GM18507 (cell line): ENCODE results near the gene SLC39A11.

Source experiments
- DNase-seq: peaks from one replicate; pipeline ENCODE4 v3.0.0; 2011; ENCODE audit warnings: low read depth; ENCODE audit not compliant: insufficient read length; ENCODE audit errors: extremely low spot score
- FAIRE-seq: peaks from 2 replicates; lab custom pipeline; 2011; peaks lifted over from hg19 to GRCh38; lab: Jason Lieb, UNC

Gene SLC39A11

DNA sequence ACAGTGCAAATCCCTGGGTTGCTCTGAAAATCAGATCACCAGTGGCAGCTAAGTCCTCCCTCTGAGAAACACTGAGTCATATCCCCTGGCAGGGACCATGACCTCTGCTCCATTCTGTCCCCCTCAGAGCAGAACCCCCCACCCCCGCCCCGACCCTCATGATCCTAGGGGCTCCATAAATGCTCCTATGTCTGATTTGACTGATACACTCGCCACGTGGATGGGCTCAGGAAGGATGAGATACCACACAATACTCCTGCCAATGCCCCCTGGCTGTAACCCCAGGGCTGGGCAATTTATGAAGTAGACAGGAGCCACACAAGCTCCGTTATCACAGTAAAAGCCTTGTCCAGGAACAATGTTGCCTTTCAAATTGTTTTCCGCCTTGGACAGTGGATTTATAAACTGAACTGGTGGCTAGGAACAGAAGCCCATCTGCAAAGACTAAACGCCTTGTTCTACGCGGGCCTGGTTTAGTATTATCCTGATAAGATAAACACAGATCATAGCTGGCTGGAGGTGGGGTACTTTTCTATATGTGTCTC is 394.8 kb downstream of the SLC39A11 start:
- FAIRE-seq (no peak), DNase-seq (no peak)

DNA sequence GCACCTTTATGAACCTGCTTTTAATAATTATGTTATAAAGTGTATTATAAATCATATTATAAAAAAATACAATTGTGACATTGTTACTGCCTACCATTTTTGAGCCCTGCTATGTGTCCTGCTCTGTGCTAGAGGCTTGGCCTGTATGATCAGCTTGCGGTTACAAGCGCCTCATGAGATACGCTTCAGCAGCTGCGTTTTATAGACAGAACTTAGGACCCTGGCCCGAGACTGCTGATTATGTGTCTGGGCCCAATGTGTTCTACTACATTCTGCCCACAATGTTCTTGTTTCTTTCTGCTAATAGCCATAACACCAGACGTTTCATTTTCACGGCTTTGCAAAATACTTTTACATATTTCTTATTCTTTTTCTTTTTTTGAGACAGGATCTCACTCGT is 395.8 kb downstream of the SLC39A11 start:
- FAIRE-seq (no peak), DNase-seq (no peak)

DNA sequence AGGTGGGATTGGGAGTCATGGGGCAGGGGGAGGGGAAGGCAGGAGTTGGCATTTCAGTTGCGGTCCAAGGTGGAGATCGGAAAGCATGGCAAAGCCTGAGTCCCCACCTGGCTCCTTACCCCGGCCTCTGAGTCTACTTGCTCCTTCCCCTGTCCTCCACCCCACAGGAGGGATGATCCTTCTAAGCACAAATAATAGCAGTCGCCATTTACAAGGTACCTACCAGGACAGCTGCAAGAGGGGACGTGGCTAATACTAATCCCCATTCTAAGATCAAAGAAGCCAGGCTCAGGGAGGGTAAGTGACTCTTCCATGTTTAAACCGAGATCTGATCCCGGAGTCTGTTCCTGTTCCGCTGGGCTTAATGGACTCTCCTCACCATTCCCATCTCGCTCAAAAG is 396.3 kb downstream of the SLC39A11 start:
- FAIRE-seq (no peak), DNase-seq (no peak)

DNA sequence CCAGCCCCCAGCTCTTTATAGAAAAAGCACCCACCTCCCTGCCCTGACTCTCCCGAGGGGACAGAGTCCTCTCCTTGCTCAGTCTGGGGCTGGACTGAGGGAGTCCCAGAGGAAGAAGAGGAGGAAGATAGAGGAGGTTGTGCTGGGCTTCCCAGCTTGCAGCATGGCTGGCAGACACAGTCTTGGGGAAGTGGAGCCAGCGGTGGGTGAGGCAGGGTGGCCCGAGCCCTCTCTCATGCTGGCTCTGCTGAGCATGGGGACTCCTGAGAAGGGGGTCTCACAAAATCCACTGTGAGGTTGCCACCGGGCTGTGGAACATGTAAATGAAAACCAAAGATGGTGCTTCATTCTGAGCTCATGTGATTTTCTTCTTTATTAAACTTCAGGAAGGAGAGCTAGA is 398.5 kb downstream of the SLC39A11 start:
- no peak for FAIRE-seq
- DNase-seq: no peak

DNA sequence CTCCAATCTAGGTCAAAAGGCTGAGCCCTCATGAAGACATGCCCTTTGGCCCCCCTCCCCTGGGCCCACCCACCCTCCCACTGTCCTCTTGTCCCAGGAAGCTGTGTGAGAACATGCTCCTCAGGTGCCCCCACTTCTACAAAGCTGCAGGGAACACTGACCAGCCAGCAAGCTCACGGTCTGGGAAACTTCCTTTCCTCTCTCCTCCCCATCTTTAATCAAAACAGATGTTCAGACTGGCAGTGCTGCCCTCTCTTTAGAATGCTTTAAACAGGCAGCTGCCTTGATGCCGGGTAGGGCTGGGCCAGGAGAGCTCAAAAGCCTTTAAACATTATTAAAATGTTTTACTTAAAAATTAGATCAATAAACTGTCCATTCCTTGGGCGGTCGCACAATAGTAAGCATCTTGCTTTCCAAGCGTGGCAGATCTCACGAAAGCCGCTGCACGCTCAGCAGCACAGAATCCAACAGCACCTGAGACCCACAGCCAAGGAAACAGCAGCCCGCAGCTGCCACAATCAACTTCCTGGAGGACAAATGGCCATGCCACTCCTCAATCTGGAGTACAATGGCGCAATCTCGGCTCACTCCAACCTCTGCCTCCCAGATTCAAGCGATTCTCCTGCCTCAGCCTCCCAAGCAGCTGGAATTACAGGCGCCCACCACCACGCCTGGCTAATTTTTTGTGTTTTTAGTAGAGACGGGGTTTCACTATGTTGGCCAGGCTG is 399.2 kb downstream of the SLC39A11 start:
- no peak for FAIRE-seq

DNA sequence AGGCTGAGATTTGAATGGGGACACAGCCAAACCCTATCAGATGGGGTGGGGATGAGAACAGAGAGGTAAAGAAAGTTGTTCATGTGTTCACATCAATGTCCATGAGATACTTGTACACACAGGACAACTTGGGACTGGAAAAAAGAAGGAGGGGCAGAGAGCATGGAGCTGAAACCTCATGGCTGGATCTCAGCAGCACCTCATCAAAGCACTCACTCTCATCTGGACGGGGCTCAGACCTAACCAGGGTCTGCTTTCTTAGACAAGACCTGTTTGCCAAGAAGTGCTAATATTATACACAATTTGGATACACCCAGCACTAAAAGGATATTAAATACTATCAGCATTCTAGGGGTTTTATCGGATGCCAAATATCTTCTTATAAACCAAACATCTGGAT is 399.8 kb downstream of the SLC39A11 start:
- DNase-seq: no peak
- no peak for FAIRE-seq

More for the DNA sequence above, 399.2 kb downstream of the SLC39A11 start:
- no peak for DNase-seq

DNA sequence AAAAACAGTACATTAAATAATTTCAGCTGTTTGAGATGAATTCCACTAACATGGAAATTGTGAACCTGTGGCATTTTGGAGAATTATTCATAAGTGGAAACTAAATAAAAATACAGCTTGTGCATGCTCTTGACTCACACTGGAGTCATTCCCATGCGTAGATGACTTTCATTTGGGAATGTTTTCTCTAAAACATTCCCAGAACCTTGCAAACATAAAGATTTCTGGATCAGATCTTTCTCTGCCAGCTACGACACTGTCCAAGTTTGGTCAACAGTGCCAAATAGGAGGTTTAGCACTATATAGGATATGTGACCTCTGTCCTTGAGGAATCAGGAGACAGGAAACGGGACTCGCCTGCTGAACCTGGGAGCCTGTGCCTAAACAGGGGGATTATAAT is 400.9 kb downstream of the SLC39A11 start:
- no peak for FAIRE-seq
- no peak for DNase-seq

DNA sequence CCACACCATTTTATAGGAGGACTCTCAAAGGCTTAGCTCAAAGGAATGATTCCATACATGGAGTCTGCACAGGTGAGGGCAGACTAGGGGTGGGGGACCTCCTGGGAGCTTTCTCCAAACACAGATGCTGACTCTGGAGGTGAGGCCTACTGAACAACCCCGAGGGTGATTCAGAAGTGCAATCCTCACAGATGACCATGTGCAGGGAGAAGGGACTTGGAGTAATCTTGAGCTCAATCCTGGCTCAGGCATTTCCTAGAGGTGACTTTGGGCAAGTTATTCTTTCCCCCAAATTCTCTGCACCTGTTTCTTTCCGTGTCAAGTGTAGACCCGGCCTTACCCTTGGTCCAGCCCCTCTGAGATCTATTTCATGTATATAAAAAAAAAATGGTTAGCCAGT is 401.5 kb downstream of the SLC39A11 start:
- DNase-seq (no peak), FAIRE-seq (no peak)

DNA sequence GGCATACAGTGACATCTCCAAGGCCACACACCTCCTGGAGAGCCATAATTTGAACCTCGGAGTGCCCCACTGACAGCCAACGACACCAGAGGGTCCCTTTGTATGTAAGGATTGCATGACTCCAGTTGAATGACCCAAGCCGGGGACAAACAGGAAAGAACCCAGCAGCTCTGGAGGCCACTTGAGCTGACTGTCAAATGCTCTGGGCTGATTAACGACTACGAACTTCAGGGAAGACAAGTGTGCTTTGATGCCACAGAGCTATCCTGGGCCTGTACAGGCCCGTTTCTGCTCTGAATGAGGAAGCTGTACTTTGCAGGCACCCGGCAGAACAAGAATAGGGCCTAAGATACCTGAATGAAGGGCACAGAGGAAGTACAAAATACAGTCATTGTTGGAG is 404.6 kb downstream of the SLC39A11 start:
- DNase-seq (no peak), FAIRE-seq (no peak)

DNA sequence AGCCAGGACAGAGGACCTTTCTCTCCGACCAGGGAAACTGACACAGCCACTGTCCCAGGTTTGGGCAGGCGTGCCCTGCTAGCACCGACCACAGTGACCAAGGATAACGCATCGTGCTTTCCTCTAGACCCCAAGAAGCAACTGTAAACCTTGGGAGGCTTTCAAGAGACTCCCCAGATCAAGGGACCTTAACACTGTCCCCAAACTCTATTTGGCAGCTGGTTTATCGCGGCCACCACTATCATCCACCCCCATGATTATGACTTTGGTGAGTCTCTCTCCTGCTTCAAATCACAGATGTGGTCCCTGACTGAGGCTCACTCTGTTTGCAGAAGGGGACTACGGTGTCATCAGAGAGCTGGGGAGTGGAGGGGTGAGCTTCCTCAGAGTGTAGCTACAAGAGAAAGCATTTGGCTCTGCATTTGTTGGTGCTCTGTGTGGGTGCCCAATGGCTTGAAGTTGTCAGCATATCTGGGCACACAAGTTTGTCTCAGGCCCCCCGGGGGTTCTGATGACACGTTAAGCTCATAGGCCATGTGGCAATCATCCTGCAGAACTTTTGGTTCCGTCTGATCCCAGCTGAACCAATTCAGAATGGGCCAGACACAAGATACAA is 408.0 kb downstream of the SLC39A11 start:
- FAIRE-seq: no peak
- no peak for DNase-seq

DNA sequence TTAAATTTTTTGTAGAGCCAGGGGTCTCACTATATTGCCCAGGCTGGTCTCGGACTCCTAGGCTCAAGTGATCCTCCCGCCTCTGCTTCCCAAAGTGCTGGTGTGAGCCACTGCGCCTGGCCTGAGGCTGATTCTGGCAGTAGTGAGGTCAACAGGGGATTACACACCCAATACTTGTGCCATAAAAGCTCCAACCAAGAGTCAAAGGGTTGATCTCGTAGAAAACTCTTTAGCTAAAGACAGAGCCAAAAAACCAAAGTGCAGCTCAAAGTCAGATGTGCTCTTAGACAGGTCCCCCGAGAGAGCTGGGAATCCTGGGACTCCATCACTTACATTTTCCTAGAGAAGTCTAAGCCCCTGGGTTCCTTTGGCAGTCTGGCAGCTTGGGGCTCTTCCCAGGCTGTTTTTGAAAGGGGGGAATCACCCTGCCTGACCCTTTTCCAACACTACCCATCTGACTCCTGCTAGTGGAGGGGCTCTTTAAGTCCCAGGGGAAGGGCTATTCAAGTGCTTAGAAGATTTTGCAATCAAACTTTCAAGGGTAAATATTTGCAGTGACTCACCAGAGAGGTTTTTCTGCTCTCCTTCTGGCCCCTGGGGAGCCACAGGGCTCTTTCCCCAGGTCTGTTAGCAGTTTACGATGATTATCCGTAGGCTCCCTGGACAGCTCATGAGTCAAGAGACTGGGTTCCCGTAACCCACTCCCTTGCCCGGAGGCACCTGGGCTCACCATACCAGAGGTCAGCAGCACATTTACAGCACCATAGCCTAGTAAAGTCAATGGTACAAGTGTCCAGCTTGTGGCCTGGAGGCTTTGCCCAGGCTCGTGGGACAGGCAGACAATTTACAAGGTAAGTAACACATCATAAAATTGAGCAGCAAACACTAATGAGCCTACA is 408.7 kb downstream of the SLC39A11 start:
- no peak for FAIRE-seq
- no peak for DNase-seq

DNA sequence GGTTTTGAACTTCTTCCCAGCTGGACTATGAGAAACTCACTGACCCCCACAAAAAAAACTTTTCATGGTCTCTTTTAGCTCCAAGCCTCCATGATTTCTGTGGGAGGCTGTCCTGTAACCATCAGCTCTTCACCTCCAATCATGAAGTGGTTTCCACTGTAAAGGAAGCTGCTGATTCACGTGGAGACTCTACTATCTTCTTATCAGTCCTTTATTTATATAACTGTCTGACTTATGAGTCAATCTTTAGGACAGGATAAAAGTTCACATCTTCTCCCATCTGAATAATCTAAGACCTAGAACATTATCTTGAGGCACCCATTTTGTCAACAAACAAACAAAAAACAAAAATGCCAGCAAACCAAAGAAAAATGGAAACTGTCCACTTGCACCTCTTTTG is 409.9 kb downstream of the SLC39A11 start:
- FAIRE-seq (no peak), DNase-seq (no peak)

DNA sequence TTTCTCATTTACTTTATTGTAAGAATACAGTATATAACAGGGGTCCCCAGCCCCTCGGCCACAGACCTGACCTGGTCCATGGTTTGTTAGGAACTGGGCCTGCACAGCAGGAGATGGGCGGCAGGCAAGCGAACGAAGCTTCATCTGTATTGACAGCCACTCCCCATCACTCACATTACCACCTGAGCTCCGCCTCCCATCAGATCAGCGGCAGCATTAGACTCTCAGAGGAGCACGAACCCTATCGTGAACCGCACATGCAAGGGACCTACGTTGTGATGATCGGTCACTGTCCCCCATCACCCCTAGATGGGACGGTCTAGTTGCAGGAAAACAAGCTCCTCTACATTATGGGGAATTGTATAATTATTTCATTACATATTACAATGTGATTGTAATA is 410.6 kb downstream of the SLC39A11 start:
- DNase-seq (no peak), FAIRE-seq (no peak)

DNA sequence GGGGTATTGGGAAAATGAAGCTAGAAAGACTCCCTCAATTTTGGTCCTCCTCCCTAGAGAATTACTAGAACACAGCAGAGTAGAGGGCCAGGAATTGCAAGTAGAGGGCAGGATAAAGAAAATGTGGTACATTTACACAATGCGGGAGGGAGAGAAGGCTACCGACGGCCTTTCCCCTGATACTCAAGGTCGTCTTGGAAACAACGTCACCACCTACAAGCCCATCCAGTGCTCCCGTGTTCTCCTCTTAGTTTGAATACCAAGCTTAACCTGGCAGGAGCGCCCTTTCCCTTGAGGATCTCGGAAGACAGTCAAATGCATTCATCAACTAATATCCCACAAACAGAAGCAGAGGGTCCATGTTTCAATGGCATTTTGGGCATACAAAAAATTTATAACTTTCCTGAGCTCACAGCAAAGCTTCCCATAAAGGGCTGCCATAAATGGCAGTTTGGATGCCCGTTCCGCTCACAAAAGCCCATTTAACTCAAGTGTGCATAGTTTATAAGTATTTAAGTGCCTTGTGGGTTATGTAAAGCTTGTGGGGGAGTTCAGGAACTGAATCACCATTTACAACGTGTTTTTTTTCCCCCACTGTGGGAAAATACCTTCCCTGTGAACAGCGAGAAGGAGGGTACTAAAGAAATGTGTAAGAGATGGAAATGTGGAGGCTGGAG is 414.6 kb downstream of the SLC39A11 start:
- FAIRE-seq (no peak), DNase-seq (no peak)

DNA sequence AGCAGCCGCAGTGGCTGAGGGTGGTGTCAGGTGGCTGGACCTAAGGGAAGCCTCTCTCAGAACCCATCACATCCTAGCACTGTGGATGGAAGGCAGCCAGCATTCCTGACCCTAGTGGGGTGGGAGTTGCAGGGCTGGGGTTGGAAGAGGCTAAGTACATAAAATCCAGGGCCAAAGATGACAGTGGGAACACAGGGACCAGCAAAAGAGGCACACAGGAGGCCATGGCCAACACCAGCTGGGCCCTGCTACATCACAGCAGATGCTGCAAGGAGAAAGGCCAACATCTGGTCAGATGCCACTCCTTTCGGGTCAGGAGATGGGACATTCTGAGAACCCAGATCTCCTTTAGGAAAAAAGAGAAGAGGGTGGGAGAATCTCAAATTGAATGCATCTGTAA is 415.4 kb downstream of the SLC39A11 start:
- FAIRE-seq (no peak), DNase-seq (no peak)

DNA sequence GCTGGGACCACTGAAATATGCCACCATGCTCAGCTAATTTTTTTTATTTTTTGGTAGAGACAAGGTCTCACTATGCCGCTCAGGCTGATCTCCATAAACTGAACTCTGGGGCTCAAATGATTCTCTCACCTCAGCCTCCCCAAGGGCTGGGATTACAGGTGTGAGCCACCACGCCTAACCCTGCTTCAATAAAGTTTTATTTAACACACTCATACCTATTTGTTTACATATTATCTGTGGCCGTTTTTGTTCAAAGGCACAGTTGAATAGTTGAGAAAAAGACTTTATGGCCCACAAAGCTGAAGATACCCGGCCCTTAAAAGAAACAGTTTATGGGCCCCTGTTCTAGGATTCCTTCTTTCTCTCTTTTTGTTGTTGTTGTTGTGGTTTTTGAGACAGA is 419.8 kb downstream of the SLC39A11 start:
- no peak for FAIRE-seq

DNA sequence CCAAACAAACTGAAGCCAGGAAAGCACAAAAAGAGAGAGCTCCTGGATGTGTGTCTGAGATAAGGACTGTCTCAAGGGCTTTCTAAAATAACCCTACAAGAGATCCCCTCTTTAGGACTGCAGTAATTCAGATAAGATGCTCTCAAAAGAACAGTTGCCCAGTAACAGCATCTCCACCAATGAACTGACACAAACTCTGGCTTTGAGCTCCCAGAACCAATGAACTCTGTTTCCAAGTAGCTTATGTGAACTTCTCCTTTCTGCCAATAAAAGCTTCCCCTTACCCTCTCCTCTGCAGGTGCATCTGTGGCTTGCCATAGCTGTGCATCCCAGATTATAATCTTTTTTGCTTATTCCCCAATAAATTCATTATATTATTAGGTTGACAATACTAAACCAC is 421.5 kb downstream of the SLC39A11 start:
- no peak for DNase-seq
- no peak for FAIRE-seq

More for the DNA sequence above, 419.8 kb downstream of the SLC39A11 start:
- DNase-seq: no peak

DNA sequence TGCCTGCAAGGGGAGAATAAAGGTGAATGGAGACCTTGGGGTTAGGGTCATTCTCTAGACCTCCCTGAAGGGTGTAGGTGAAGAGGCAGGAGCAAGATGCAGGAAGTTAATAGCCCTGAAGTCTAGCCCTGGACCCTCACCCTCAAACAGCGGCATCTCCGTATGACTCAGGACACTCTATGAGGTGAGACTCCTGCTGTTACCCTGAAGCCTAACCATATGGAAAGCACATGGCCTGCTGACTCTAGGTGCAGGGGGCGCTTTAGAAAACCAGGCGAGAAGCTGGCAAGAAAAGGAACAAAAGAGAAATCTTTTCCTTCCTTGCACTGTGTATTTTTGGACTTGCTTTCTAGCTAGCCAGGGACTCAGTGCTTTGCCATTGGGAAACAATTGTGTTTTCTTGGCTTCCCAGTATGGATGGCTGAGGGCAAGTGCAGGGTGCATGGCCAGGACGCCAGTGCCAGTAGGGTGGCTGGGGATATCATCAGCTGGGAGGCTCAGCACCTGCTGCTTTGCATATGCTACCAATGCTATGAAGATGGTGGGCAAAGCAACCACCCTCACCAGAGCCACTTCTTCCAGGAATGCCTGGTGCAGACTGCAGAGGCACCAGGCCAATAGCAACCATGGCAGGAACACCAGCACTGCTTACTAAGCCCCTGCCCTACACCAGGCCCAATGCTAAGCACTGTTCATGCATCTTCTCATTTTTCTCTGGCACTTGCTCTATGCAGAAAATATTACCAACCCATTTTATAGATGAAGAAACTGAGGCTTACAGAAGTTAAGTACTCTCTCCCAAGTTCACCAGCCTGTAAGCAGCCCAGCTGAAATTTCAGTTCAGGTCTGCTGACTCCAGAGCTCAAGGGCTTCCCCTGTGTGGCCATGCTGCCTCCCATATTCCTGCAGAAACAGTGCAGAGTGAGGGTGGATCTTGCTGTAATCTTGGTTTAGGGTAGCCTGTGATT is 425.1 kb downstream of the SLC39A11 start:
- FAIRE-seq (no peak), DNase-seq (no peak)
